ENCODE results near the gene LMNTD1. TPM values are rescaled to one million over a fixed set of nuclear protein-coding genes. Genes with fewer than 3 reads are reported as not detected.
"Not testable (repeated sequence)": the region's sequence is repeated elsewhere in the genome, so short reads cannot be mapped to it uniquely, and the experiment has no call there.

LMNTD1 gene
- total and polyA plus RNA-seq, 10 of the 15 experiments (the other 5 are each of a cell fraction or from before 2014, with no cell fraction given) = not detected

- TF ChIP-seq CBFB (IDR thresholded peaks at IDR 0.05; ENCODE audit: low read depth) (no peak), ZBTB11 (CRISPR knock-in tag; IDR thresholded peaks at IDR 0.05) (no peak)
Measured at GRCh38 chr12:25433024-25433423, 120.1 kb downstream of the LMNTD1 start (continued).

DNA sequence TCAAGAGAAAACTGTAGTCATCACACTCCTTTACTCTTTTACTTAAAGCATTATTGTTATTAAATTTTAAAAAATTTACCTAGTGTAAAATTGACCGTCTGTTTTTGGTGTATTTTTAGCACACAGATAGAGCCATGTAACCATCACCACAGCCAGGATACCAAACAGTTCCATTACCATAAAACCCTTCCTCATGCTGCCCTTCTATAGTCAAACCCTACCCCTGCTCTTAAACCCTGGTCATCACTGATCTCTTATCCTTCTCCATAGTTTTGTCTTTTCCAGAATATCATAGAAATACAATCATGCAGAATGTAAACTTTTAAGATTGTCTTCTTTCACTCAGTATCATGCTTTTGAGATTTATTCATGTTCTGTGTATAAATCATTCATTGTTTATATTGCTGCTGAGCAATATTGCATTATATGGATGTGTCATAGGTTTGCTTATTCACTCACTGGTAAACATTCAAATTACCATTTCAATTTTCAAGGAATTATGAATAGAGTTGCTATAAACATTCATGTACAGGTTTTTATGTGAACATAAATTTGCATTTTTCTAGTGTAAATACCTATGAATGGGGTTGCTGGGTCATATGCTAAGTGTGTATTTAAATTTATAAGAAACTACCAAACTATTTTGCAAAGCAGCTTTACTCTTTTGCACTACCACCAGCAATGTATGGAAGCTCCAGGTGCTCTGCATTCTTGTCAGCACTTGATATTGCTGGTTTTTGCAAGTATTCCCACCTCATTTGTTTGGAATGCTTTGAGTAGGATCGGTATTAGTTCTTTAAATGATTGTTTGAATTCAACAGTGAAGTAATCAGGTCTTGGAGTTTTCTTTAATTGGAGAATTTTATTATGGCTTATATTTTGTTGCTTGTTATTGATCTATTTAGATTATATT lies 125.5 kb downstream of the LMNTD1 start:
- Histone ChIP-seq H4K20me1 (ENCODE audit: control insufficient read depth, insufficient read depth) (no peaks in the 10 kb centered on the region), H3K36me3 (ENCODE audit: control insufficient read depth in 2 of 2, insufficient read depth in 2 of 2, low read length in 1 of 2) (no peaks in the 10 kb centered on the region), H3K4me1 (ENCODE audit: control insufficient read depth, insufficient read depth, low read length) (no peaks in the 10 kb centered on the region), H3K79me2 (ENCODE audit: control insufficient read depth, insufficient read depth, low read length) (no peaks in the 10 kb centered on the region), H3K4me3 (no peak overlapping the region), H3K9me3 (replicated peaks; ENCODE audit: control insufficient read depth, insufficient read depth, low read length) (no peaks in the 10 kb centered on the region), H3K27ac (ENCODE audit: control insufficient read depth, insufficient read depth) (no peak overlapping the region), H2AFZ (ENCODE audit: control insufficient read depth, low read depth, low read length) (no peak overlapping the region), H3K4me2 (ENCODE audit: control insufficient read depth, insufficient read depth) (no peak overlapping the region), H3K27me3 (replicated peaks in 1 of 2; ENCODE audit: control insufficient read depth in 2 of 2, insufficient read depth in 2 of 2, low read length in 1 of 2) (no peaks in the 10 kb centered on the region), H3K9ac (ENCODE audit: control insufficient read depth, insufficient read depth, low read length) (no peak overlapping the region)
- TF ChIP-seq MYC (IDR thresholded peaks at IDR 0.05; ENCODE audit: insufficient read depth, insufficient read length, insufficient replicate concordance, low read length, severe bottlenecking) = no peak
- no peak for TF ChIP-seq SP1 (IDR thresholded peaks at IDR 0.05; ENCODE audit: low read depth, low read length)
- no peak for TF ChIP-seq YBX1 (IDR thresholded peaks at IDR 0.05)
- TF ChIP-seq FOXK2 (IDR thresholded peaks at IDR 0.05) = no peak
- no peak for TF ChIP-seq ZZZ3 (IDR thresholded peaks at IDR 0.05; ENCODE audit: control insufficient read depth, insufficient read length, low read depth)
- intact Hi-C loops (cut with micrococcal nuclease; ENCODE audit: unreplicated experiment) = no loop called here
- POLR2A ChIA-PET = no interaction called here
- DNase-seq (ENCODE audit: low read depth, low spot score) (no peak), ATAC-seq (no peak), FAIRE-seq (no peak)
- in situ Hi-C loops (cut with MboI) = no loop called here
- RAD21 ChIA-PET (ENCODE audit: unreplicated experiment) = no interaction called here
- BruUV-seq (replicated peaks) = no TSS peak
- 40% methylated on average over 2 of the region's 2 CpGs for WGBS (ENCODE audit: insufficient coverage, insufficient replicate concordance, low lambda C conversion rate, missing lambda C conversion rate)
- SMC1A ChIA-PET (ENCODE audit: uncharacterized antibody, unreplicated experiment) = no interaction called here
- CTCF ChIA-PET = no interaction called here

DNA sequence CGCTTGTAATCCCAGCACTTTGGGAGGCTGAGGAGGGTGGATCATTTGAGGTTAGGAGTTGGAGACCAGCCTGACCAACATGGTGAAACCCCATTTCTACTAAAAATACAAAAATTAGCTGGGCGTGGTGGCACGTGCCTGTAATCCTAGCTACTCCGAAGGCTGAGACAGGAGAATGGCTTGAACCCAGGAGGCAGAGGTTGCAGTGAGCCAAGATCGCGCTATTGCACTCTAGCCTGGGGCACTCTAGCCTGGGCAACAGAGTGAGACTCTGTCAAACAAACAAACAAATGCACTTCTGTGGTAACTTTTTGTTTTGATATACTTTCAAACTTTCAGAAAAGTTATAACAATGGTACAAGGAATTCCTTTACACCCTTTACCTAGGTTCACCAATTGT lies 126.3 kb downstream of the LMNTD1 start:
- H3K27ac ChIP-seq (ENCODE audit: control insufficient read depth, insufficient read depth); FAIRE-seq; H4K20me1 ChIP-seq (ENCODE audit: control insufficient read depth, insufficient read depth); ATAC-seq; H3K9me3 ChIP-seq (replicated peaks; ENCODE audit: control insufficient read depth, insufficient read depth, low read length); intact Hi-C loops (cut with micrococcal nuclease; ENCODE audit: unreplicated experiment); H3K36me3 ChIP-seq (ENCODE audit: control insufficient read depth in 2 of 2, insufficient read depth in 2 of 2, low read length in 1 of 2); SMC1A ChIA-PET (ENCODE audit: uncharacterized antibody, unreplicated experiment); H3K4me2 ChIP-seq (ENCODE audit: control insufficient read depth, insufficient read depth); H3K4me3 ChIP-seq; RAD21 ChIA-PET (ENCODE audit: unreplicated experiment); H3K79me2 ChIP-seq (ENCODE audit: control insufficient read depth, insufficient read depth, low read length); POLR2A ChIA-PET; DNase-seq (ENCODE audit: low read depth, low spot score); H3K27me3 ChIP-seq (replicated peaks in 1 of 2; ENCODE audit: control insufficient read depth in 2 of 2, insufficient read depth in 2 of 2, low read length in 1 of 2); in situ Hi-C loops (cut with MboI); CTCF ChIA-PET; H3K9ac ChIP-seq (ENCODE audit: control insufficient read depth, insufficient read depth, low read length); H3K4me1 ChIP-seq (ENCODE audit: control insufficient read depth, insufficient read depth, low read length); BruUV-seq (replicated peaks); H2AFZ ChIP-seq (ENCODE audit: control insufficient read depth, low read depth, low read length): not testable (repeated sequence)
- WGBS (ENCODE audit: insufficient coverage, insufficient replicate concordance, low lambda C conversion rate, missing lambda C conversion rate) = 80% methylated on average over 6 of the region's 6 CpGs

Data from GM12878 (cell line).